H9 (cell line): ENCODE data around the gene RSU1. TPM values are rescaled to one million over a fixed set of nuclear protein-coding genes. Genes with fewer than 3 reads are reported as not detected.

Source experiments
- DNase-seq: peaks from one replicate; pipeline ENCODE4 v3.0.0-alpha.2; 2017
- H2AFZ ChIP-seq: one replicate; pipeline ENCODE4 v1.6.1; 2013; ENCODE audit warnings: mild to moderate bottlenecking, low read length, control low read depth, moderate library complexity
- H2AK5ac ChIP-seq: 2 replicates; pipeline ENCODE4 v1.6.1; 2013; ENCODE audit warnings: low read length, control low read depth, mixed read lengths; ENCODE audit not compliant: insufficient read length
- H2BK120ac ChIP-seq: one replicate; pipeline ENCODE4 v1.6.1; 2013; ENCODE audit warnings: low read depth, mild to moderate bottlenecking, low read length, control low read depth, inconsistent platforms; ENCODE audit not compliant: poor library complexity, severe bottlenecking
- H2BK12ac ChIP-seq: 2 replicates; pipeline ENCODE4 v1.6.1; 2013; ENCODE audit warnings: low read length, control low read depth, mixed read lengths, low read depth; ENCODE audit not compliant: insufficient read length
- H2BK15ac ChIP-seq: 2 replicates; pipeline ENCODE4 v1.6.1; 2013; ENCODE audit warnings: low read depth, low read length, control low read depth
- H2BK20ac ChIP-seq: one replicate; pipeline ENCODE4 v1.6.1; 2013; ENCODE audit warnings: low read depth, mild to moderate bottlenecking, low read length, control low read depth, inconsistent platforms; ENCODE audit not compliant: poor library complexity, severe bottlenecking
- H2BK5ac ChIP-seq: 2 replicates; pipeline ENCODE4 v1.6.1; 2013; ENCODE audit warnings: low read length, control low read depth, mixed read lengths; ENCODE audit not compliant: insufficient read length
- H3K14ac ChIP-seq: 2 replicates; pipeline ENCODE4 v1.6.1; 2013; ENCODE audit warnings: low read length, control low read depth; ENCODE audit not compliant: insufficient read depth
- H3K18ac ChIP-seq: 2 replicates; pipeline ENCODE4 v1.6.1; 2013; ENCODE audit warnings: low read depth, mild to moderate bottlenecking, mixed read lengths, low read length, control low read depth; ENCODE audit not compliant: insufficient read length
- H3K23ac ChIP-seq: 2 replicates; pipeline ENCODE4 v1.6.1; 2013; ENCODE audit warnings: low read length, control low read depth, mixed read lengths, low read depth; ENCODE audit not compliant: insufficient read length
- H3K23me2 ChIP-seq: 2 replicates; pipeline ENCODE4 v1.6.1; 2013; ENCODE audit warnings: low read depth, mild to moderate bottlenecking, mixed read lengths, low read length, control low read depth; ENCODE audit not compliant: insufficient read length, poor library complexity, severe bottlenecking
- H3K27ac ChIP-seq: 2 replicates; pipeline ENCODE4 v1.5.1; 2013; ENCODE audit warnings: low read length, control low read depth, mixed read lengths, low read depth; ENCODE audit not compliant: insufficient read length
- H3K27me3 ChIP-seq: 2 replicates; pipeline ENCODE4 v1.6.1; 2013; ENCODE audit warnings: low read length, control low read depth, inconsistent platforms; ENCODE audit not compliant: insufficient read depth
- H3K4ac ChIP-seq: 2 replicates; pipeline ENCODE4 v1.6.1; 2013; ENCODE audit warnings: low read depth, mild to moderate bottlenecking, control low read depth, inconsistent platforms, low read length, moderate library complexity
- H3K4me1 ChIP-seq: 2 replicates; pipeline ENCODE4 v1.6.1; 2013; ENCODE audit warnings: low read length, control low read depth, inconsistent platforms; ENCODE audit not compliant: insufficient read depth
- H3K4me2 ChIP-seq: 2 replicates; pipeline ENCODE4 v1.6.1; 2013; ENCODE audit warnings: low read length, control low read depth, mixed read lengths; ENCODE audit not compliant: insufficient read length, insufficient read depth
- H3K56ac ChIP-seq: 2 replicates; pipeline ENCODE4 v1.6.1; 2013; ENCODE audit warnings: low read depth, mild to moderate bottlenecking, mixed read lengths, low read length, control low read depth; ENCODE audit not compliant: insufficient read length
- H3K79me1 ChIP-seq: 2 replicates; pipeline ENCODE4 v1.6.1; 2013; ENCODE audit warnings: low read depth, mild to moderate bottlenecking, moderate library complexity, low read length, control low read depth, inconsistent platforms; ENCODE audit not compliant: insufficient read depth, poor library complexity, severe bottlenecking
- H3K79me2 ChIP-seq: 2 replicates; pipeline ENCODE4 v1.6.1; 2013; ENCODE audit warnings: low read length, control low read depth, inconsistent platforms; ENCODE audit not compliant: insufficient read depth
- H3K9ac ChIP-seq: 2 replicates; pipeline ENCODE4 v1.6.1; 2013; ENCODE audit warnings: low read length, control low read depth, mixed read lengths; ENCODE audit not compliant: insufficient read length; ENCODE audit errors: extremely low read depth
- H3K9me3 ChIP-seq: one replicate; pipeline ENCODE4 v1.6.1; 2013; ENCODE audit warnings: low read depth, low read length, inconsistent platforms; ENCODE audit not compliant: control insufficient read depth
- H3T11ph ChIP-seq: one replicate; pipeline ENCODE4 v1.6.1; 2013; ENCODE audit warnings: mild to moderate bottlenecking, low read length, control low read depth, inconsistent platforms
- H4K20me1 ChIP-seq: one replicate; pipeline ENCODE4 v1.6.1; 2013; ENCODE audit not compliant: control insufficient read depth, insufficient read length, insufficient read depth
- H4K5ac ChIP-seq: 2 replicates; pipeline ENCODE4 v1.6.1; 2013; ENCODE audit warnings: low read depth, mild to moderate bottlenecking, mixed read lengths, low read length, control low read depth; ENCODE audit not compliant: insufficient read length
- H4K8ac ChIP-seq: replicated peaks from 2 replicates; pipeline ENCODE4 v1.6.1; 2013; ENCODE audit warnings: low read length, control low read depth, mixed read lengths, low read depth; ENCODE audit not compliant: insufficient read length
- H4K91ac ChIP-seq: 2 replicates; pipeline ENCODE4 v1.6.1; 2013; ENCODE audit warnings: low read depth, mild to moderate bottlenecking, moderate library complexity, mixed read lengths, low read length, control low read depth; ENCODE audit not compliant: insufficient read length
- H3K27ac Mint-ChIP-seq, 3 experiments: 2 replicates in 2 of 3; 3 replicates in 1 of 3; pipeline ENCODE4 v1.8.0; 2020 to 2021; ENCODE audit warnings: mixed read lengths in 3 of 3, mild to moderate bottlenecking in 1 of 3, moderate library complexity in 1 of 3
- H3K27me3 Mint-ChIP-seq: 2 replicates; pipeline ENCODE4 v1.8.0; 2021; ENCODE audit warnings: low read depth, mild to moderate bottlenecking, moderate library complexity, mixed read lengths
- H3K36me3 Mint-ChIP-seq, 3 experiments: 2 replicates in 2 of 3; 3 replicates in 1 of 3; pipeline ENCODE4 v1.8.0; 2020 to 2021; ENCODE audit warnings: low read depth in 3 of 3, mixed read lengths in 3 of 3; ENCODE audit not compliant: insufficient read depth in 1 of 3
- H3K4me1 Mint-ChIP-seq, 2 experiments: 2 replicates each; pipeline ENCODE4 v1.8.0; 2020; ENCODE audit warnings: mixed read lengths in 2 of 2
- H3K4me3 Mint-ChIP-seq, 2 experiments: 2 replicates in 1 of 2; 3 replicates in 1 of 2; pipeline ENCODE4 v1.8.0; 2020 to 2021; ENCODE audit warnings: mild to moderate bottlenecking in 2 of 2, mixed read lengths in 2 of 2, moderate library complexity in 1 of 2
- H3K9me3 Mint-ChIP-seq, 2 experiments: 2 replicates in 1 of 2; 3 replicates in 1 of 2; pipeline ENCODE4 v1.8.0; 2020; ENCODE audit warnings: mild to moderate bottlenecking in 2 of 2, mixed read lengths in 2 of 2, moderate library complexity in 1 of 2
- CTCF ChIP-seq: fragments of 200-600 bp; sonication (generic); conservative IDR thresholded peaks from 3 replicates; pipeline ENCODE4 v1.8.0; 2021; ENCODE audit warnings: antibody characterized with exemption, mild to moderate bottlenecking
- WGBS: extraction: QIAGEN DNeasy Blood & Tissue Kit; methylation state at CpG from one replicate; pipeline ENCODE4 v1.1.7; 2013; ENCODE audit warnings: missing lambda C conversion rate, low lambda C conversion rate, mixed read lengths; ENCODE audit not compliant: insufficient read length; ENCODE audit errors: extremely low coverage; 5-methylcytosine and 5-hydroxymethylcytosine counted together
- total RNA-seq: library from RNA; stranded (reverse); gene quantifications from 2 replicates; pipeline ENCODE4 v1.2.1, GENCODE V29; 2021

RSU1 gene
- total RNA-seq, 1 experiment from 2014 or later = 59.4 TPM

GRCh38 chr10:16649757-16650156, 167.5 kb downstream of the RSU1 start:
- no peak overlapping the region for H3K4ac ChIP-seq
- no peak overlapping the region for H3K14ac ChIP-seq
- no peaks in the 10 kb centered on the region for H3K79me1 ChIP-seq
- H3T11ph ChIP-seq = no peak overlapping the region
- no peak overlapping the region for H2BK12ac ChIP-seq
- no peak overlapping the region for H2BK20ac ChIP-seq
- Mint-ChIP-seq H3K27ac (no peak overlapping the region), H3K27me3 (no peaks in the 10 kb centered on the region), H3K36me3 (no peaks in the 10 kb centered on the region), H3K4me1 (no peaks in the 10 kb centered on the region), H3K4me3 (no peak overlapping the region), H3K9me3 (no peaks in the 10 kb centered on the region)
- H4K91ac ChIP-seq = no peak overlapping the region
- H3K9me3 ChIP-seq = no peaks in the 10 kb centered on the region
- no peak overlapping the region for H4K8ac ChIP-seq
- no peak overlapping the region for H3K23ac ChIP-seq
- H2BK120ac ChIP-seq = no peak overlapping the region
- H4K5ac ChIP-seq = no peak overlapping the region
- no peak overlapping the region for H2AK5ac ChIP-seq
- H3K4me2 ChIP-seq = no peak overlapping the region
- H2AFZ ChIP-seq = no peak overlapping the region
- no peaks in the 10 kb centered on the region for H3K4me1 ChIP-seq
- no CpG with 5 or more reads among the region's 2 CpGs for WGBS
- no peaks in the 10 kb centered on the region for H3K27me3 ChIP-seq
- no peak overlapping the region for H3K18ac ChIP-seq
- TF ChIP-seq CTCF = no peak
- no peaks in the 10 kb centered on the region for H3K79me2 ChIP-seq
- H2BK5ac ChIP-seq = no peak overlapping the region
- H4K20me1 ChIP-seq = no peaks in the 10 kb centered on the region
- H3K23me2 ChIP-seq = no peaks in the 10 kb centered on the region
- DNase-seq = no peak
- no peak overlapping the region for H3K9ac ChIP-seq
- no peak overlapping the region for H3K27ac ChIP-seq
- no peak overlapping the region for H2BK15ac ChIP-seq
- H3K56ac ChIP-seq = no peak overlapping the region
